ENCODE data around the gene PLCL1.

GRCh38 chr2:197879812-197880408, 75.5 kb downstream of the PLCL1 start:
- TF ChIP-seq CTCF (IDR thresholded peaks at IDR 0.05; ENCODE audit: low read depth, low read length), result no peak
- no peak for TF ChIP-seq MYC (IDR thresholded peaks at IDR 0.05; ENCODE audit: low read depth, low read length)
